Stimulated activated CD8-positive, alpha-beta memory T cell treated with anti-CD3 and anti-CD28 coated beads, Interleukin-15, amount 100 ng/mL, for 48 hours (primary cell): ENCODE data around the gene PRRT1B.
"Not testable (repeated sequence)": the region's sequence is repeated elsewhere in the genome, so short reads cannot be mapped to it uniquely, and the experiment has no call there.

Experiments
- DNase-seq, 2 donors: peaks; one replicate each; pipeline ENCODE4 v3.0.0-alpha.2; 2020; ENCODE audit warnings: low read depth in 2 of 2

PRRT1B gene

DNA sequence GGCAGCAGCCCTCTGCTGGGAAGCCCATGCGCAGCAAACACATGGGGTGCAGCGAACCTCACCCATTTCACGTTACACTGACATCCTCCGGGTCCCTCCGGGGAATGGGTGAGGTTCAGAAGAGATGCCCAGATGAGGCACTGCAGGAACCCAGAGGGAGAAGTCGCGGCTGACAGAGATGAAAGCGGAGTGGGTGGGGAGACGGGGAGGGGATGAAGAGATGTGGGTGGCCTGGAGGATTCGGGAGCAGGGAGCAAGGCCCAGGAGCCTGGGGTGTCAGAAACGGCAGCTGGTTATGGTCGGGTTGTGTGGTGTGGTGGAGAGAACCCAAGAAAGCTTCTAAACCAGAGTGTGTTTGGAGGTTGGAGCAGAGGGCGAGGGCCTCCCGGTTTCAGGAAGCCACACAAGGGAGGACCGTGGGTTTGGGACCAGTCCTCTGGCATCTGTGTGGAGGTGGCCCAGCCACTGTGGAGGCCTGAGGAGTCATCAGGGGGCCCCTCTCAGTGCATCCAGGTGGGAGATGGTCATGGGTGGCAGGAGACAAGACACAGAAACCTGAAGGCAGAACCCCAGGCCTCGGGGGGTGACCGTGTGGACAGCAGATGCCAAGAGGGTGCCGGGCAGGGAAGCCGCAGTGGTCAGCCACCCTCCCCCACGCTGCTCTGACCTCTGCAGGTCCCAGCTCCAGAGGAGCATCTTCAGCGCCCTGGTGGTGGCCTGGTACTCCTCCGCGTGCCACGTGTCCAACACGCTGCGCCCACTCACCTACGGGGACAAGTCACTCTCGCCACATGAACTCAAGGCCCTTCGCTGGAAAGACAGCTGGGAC, 22.9 kb upstream of the PRRT1B start:
- DNase-seq = no peak

DNA sequence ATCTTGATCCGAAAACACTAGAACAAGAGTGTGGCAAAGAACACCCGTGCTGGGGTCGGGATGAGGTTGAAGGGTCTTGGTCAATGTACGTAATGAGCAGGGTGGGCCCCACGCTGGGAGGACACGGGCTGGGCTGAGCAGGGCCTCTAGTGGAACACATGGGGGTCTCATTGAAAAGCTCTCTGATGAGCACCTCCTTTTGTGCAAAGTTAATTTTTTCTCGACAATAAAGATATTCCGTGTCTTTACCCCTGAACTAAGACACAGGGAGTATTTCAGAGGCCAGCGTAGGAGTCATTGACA, 22.3 kb upstream of the PRRT1B start:
- DNase-seq = no peak

DNA sequence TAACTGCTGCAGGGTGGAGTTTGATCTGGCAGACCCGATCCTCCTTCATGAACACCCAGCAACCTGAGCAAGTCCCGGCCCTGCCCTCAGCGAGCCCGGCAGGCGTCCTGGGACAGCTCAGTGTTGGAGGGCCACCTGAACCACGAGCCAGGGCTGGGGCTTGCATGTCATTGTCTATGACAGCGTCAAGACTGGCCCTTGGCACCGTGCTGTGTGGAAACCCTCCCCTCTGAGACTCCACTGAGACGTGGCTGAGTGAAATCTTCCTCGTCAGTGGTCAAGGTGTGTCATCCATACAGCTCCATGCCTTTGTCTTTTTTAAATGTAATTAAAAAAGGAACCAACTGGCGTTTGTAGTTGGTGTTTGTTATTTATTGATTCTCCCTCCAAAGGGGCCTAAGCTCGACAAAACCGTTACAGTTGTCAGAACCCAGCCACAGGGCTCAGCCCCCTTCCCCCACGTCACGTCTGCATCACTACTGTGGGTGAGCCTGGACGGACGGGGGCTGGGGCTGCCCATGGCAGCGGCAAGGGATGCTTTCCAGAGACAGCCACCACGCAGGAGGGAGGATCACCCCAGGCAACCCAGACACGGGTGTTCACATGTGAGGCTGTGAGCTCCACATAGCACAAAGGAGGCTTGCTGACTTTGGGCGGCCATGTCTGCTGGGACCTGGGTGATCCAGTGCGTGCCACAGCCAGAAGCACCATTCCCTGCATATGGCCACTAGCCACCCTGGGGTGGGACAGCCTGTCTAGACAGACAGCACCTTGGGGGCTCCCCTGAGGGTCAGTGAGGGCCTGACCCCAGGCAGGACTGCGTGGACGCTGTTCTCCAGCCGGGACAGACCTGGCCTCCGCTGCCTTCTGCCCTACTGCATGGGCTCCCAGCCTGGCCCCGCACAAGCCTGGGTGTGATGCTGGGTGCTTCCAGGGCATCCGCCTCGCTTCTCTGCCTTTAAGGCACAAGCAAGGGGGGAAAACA, 21.6 kb upstream of the PRRT1B start:
- no peak for DNase-seq

DNA sequence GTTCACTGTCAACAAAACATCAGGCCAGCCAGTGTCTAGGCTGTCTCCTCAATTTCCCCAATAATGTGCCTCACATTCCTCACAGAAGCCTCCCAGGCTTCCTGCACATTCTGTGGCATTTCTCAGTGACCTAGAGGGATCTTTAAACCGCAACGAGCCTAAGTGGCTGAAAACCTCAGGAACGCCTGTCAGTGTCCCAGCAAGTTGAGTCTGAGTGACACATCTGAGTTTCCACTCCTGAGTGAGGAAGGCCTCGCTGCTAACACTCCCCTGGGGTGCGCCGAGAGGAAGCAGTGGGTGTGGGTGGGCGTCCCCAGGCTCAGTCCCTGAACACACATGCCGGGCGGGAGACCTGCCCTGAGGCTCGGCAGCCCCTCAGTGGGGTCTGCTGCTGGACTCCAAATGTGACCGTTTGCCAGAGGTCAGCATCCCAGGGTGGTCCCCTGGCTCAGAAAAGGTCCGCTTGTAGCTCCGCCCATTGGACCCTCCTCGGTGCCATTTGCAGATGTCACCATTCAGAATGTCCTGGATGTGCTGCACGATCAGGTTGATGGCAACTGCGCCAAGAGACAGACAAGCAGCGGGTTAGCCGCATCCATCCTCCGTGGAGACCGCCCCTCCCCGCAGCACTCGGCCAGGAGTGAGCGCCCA, 20.5 kb upstream of the PRRT1B start:
- no peak for DNase-seq

DNA sequence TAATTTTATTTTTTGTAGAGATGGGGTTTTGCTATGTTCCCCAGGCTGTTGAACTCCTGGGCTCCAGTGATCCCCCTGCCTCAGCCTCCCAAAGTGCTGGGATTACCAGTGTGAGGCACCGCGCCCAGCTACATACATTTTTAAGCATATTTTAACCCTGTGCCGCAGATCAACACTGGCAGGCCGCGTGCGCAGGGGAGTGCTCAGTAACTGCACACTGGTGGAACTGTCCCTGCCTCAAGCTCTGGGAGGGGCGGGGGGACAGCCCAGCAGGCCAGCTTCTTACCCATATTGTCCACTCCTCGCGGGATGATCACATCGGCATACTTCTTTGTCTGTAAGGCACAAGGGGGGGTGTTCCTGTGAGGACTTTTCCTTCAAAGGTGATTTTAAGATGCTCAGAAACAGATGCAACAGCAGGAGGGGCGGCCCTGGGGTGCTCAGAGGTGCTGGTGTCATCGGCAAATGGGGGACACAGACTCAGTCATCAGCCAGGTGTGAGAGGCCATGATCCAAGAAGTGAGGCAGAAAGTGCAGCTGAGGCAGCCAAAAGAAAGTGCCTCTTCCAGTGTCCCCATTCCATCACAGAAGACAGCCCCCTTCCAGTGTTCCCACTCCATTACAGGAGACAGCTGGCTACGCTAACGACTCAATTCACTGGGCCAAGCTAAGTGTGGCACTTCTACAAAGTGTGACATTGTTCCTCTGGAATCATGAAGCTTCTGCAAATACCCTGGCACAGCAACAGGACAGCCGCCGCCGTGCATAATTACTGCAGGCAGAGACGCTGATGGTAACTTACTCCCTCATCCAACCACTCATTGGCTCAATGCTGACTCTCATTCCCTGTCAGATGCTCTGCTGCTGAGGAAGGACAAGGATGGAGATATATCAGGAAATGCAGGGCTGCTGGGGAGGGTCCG, 19.4 kb upstream of the PRRT1B start:
- DNase-seq = no peak

DNA sequence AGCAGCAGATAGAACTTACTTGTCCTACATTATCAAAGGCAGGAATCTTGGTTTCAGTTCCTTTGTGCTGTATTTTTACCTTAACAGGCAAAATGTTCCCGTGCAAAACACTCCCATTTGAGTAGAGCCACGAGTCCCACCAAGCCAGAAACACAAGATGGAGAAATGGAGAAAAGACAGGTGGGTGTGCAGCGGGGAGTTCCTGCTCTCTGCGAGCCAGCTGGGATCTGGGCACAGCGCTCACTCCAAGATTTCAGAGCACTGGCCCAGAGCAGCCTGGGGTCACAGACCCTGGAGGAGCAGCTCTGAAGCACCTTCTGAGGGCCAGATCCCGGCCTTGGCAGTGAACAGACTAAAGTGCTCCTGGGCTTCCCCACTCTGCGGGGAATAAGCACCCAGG, 17.1 kb upstream of the PRRT1B start:
- no peak for DNase-seq

DNA sequence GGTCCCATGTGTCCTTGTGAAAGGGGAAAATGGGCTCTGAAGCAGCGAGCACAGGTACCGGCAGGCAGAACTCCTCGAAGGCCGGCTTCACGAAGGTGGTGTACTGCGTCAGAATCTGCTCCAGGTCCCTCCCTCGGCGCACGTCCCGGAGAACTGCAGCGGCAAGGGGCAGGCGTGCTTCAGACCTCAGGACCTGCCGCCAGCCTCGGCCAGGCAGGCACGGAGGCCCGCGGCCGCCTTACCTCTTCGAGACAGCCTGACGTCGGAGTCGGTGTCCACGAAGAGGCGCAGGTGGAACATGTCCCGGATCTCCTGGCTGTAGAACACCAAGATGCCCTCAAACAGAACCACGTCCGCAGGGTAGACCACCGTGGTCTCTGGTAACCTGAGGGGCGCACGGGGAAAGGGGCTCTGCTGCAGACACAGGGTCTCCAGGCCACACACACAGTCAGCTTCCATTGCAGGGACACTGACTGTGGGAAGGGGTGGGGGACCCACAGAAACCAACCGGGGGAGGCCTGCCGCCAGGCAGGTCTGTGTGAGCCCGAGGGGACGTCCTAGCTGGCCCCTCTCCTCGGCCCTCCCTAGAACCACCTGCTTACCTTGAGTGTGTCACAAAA, 16.3 kb upstream of the PRRT1B start:
- DNase-seq = no peak

DNA sequence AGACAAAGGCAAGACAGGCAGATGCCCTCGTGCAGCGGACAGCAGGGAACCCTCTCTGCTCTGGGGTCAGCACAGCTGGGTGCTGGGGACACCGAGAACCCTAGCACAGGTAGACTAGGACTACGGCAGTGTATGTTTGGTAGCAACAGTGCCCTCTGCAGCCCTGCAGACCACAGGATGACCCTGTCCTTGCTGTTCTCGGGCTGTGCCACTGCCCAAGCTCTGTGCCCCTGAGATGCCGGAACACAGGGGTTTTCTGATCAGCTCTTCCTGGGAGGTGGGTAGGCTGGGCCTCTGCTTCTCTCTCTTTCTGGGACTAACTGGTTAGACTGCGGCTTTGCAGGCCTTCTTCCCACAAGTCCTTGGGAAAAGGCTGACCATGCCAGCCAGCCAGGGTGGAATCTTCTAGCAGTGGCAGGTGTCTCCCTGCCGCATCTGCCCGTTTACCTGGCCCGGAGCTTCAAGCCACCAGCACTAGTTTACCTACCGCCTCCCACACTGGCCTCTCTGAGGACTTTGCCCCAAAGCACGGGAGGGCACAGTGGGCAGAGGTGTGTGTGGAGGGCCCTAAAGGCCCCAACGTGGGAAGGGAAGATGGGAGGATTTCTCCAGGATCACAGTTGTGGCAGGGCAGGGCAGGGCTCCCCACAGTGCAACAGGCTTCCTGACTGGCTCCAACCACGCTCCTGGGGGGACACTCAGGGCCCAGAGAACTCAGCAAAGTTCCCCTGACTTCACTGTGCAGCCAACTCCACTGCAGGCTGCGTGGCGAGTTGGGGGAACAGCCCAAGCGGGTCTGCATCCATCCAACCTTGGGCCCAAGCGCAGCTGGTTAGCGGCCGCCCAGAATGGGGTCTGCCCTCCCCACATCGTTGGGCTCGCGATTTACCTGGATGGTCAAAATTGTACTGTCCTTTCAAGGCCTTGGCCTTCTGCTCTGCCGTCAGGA, 15.5 kb upstream of the PRRT1B start:
- DNase-seq = no peak

DNA sequence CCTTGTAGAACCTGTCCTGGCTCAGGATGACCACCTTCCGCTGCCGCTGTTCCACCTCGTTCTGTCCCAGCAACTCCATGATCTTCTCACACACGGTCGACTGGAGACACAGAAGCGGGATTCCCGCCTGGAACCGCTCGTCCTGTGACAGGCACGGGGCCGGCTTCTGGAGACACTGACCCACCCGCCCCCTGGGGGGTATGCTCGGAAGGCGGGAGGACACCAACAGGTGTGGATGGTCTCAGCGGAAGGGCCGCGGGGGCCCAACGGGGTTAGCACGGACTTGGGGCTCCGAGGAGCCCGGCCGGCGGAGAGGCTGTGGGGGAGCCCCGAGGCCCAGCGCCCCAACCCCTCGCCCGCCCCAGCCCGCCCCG, 14.8 kb upstream of the PRRT1B start:
- DNase-seq = no peak

DNA sequence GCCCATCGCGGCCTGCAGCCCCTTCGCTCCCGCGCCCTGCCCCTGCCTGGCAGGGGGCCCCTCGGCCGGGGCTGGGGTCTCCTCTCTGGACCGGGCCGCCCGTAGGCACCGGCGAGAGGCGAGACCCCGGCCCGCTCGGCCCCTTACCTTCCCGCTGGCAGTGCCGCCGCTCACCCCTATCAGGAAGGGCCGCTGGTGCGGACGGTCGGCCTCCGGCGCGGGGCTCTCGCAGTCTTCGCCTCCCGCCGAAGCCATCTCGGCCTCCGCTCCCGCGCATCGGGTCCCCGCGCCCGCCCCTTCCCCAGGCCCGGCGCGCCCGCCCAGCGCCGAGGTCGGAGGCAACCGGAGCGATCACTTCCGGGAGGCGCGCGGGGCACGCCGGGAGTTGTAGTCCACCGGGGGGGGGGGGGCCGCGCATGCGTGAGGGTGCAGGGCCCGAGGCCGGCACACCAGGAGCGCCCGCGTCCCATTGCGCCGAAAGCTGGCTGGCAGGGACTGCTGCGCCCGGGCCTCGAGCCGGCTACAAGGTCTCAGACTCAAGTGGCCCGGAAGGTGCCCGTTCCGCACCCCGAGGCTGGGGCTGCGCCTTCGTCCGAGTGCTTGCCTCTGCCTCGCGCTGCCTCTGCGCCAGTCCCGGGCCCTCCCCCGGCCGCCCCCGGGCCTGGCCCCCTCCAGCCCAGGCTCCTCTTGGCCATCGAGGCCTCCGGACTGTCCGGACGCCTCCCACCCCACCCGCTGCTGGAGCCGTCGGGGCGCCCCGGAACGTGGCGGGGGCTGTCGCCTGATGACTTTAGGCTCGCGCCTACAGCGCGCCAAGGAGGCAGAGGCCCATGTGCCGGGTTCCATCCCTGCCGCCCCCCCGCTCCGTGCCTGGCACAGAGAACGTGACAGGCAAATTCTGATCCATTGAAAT, 14.1 kb upstream of the PRRT1B start, which contains the start of gene UCK1:
TSS of gene UCK1 (minus strand) at position 344 of the 913 bp plus-strand sequence. CDS start at position 255, 89 bp downstream.
- peak; percentile 59 to 65 for DNase-seq

DNA sequence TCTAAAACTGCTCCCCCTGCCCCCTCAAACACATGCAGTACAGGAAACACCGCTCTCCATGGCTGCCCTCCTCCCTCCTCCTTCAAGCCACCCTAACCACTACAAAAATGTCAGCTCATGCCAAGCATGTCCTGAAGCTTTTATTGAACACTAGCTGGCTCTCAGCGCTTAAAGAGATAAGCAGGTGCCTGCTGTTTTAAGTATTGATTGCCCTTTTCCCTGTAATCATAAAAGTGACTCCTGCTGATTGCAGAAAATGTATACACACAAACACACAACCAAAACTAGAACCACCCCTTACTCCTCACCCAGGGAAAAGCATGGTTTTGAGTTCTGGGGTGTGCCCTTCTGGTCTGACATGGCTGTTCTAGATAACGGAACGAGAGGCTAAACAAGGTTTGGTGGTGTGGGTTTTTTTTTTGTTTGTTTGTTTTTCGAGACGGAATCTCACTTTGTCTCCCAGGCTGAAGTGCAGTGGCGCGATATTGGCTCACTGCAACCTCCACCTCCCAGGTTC, 10.5 kb upstream of the PRRT1B start:
- no peak for DNase-seq

DNA sequence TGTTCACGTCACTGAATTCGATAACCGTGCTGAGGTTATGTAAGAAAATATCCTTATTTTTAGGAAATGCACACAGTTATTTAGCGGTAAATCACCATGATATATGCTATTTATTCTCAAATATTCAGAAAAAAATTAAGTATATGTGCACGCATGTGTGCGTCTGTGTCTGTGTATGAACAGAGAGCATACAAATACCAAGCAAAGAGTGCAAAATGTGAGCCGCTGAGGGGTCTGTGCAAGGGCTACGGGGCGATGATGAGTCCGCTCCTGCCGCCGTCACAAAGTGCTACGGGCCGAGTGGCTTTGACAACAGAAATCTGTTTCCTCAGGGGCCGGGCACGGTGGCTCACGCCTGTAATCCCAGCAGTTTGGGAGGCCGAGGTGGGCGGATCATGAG, 7.4 kb upstream of the PRRT1B start:
- DNase-seq = no peak

DNA sequence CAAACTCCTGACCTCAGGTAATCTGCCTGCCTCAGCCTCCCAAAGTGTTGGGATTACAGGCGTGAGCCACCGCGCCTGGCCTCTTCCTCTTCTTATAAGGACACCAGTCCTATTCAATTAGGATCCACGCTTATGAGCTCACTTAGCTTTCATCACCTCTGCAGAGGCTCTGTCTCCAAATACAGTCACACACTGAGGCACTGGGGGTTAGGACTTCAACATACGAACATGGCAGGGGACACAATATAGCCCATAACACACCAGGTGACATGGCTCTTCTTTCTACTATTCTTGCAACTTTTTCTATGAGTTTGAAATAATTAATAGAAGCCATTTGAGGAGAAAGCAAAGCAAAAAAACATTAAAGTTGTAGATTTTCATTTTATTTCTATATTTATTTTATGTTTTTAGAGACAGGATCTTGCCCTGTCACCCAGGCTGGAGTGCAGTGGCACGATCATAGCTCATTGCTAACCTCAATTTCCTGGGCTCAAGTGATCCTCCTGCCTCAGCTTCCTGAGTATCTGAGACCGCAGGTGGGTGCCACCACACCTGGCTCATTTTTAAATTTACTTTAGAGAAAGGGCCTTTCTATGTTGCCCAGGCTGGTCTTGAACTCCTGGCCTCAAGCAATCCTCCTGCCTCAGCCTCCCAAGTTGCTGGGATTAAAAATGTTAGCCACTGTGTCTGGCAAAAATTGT, 6.0 kb upstream of the PRRT1B start:
- DNase-seq = no peak

DNA sequence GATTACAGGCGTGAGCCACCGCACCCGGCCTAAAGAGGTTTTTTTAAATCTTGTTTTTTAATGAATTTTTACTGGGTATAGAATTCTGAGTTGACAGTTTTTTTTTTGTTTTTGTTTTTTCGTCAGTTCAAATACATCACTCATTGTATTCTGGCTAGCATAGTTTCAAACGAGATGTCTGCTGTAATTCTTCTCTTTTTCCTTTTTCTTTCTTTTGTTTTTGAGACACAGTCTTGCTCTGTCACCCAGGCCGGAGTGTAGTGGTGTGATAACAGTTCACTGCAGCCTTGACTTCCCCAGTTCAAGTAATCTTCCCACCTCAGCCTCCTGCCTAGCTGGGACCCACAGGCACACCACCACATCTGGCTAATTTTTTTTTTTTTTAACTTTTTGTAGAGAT, 2.2 kb upstream of the PRRT1B start:
- DNase-seq = no peak

DNA sequence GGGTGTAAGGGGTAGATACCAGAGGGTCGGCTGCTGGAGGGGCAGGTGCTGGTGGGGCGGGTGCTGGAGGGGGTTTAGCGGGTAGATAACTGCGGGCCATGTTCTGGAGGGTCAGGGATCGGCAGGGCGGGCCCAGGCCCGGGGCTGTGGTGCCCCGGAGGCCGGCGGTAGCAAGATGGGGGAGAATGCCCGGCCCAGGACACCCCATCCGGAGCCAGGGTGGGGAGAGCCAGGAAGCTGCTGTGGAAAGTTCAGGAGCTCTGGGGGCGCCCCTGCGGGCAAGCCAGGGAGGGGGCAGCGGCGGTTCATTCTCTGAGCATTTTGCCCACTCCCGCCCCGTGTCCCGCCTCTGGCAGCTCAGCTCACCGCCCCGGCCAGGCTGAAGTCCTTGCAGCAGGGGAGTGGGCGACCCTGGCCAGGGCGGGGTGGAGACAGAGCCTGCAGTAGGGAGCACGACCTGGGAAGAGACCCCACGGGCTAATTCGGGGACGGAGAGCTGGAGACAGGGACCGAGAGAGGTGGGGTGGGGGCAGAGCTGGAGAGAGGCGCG, 538 bp downstream of the PRRT1B start:
- no peak for DNase-seq

DNA sequence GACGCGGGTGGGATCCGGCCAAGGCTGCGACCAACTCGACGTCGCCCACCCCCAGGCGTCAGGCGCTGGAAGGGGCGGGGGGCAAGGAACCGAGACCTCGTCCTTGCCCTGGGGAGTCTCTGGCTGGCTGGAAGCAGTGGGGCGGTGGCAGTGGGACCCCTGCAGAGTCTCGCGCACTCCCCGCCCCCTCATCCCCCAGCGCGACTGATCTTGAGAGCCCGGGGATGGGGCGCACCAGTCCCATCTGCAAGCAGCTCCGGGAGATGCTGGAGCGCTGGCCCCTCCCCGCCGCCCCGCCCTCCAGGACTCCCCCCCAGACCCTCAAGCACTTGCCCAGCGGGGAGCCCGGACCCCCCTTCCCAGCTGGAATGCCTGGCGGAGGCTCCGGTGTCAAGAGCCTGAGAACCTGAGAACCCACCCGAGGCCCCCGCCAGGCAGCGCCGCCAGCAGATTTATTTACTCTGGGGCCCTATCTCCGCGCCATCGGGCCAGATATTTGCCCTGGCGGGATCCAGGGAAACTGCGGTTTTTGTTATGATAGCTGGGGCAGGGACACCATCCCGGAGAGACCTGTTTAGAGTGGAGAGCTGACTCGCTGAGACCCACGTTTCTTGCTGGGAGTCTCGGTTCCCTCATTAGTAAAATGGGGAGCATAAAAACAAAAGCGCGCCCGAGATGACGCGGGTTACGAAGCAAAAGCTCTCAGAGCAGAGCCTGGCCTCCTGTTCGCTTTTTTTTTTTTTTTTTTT, 1.2 kb downstream of the PRRT1B start:
- no peak for DNase-seq

DNA sequence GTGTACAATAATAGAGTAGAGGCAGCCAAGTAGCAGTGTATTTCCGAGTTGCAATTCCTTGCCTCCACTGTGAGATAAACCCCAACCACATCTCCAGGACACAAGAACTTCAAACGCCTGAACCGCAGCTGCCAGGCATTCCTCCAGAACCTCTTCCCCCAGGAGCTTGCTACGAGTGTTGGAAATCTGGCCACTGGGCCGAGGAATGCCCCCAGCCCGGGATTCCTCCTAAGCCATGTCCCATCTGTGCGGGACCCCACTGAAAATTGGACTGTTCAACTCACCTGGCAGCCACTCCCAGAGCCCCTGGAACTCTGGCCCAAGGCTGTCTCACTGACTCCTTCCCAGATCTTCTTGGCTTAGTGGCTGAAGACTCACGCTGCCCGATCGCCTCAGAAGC, 3.9 kb downstream of the PRRT1B start:
- DNase-seq = not testable (repeated sequence)
